Type B pancreatic cell (in vitro differentiated cells): ENCODE results near the gene SRSF8. TPM values are rescaled to one million over a fixed set of nuclear protein-coding genes. Genes with fewer than 3 reads are reported as not detected.

Experiments used
- DNase-seq: peaks from one replicate; pipeline ENCODE4 v3.0.0; 2021; ENCODE audit warnings: mixed read lengths; ENCODE audit not compliant: unreplicated experiment; ENCODE audit errors: extremely low spot score
- H3K27ac Mint-ChIP-seq: 2 replicates; pipeline ENCODE4 v1.8.0; 2021; ENCODE audit warnings: mild to moderate bottlenecking, mixed read lengths
- H3K27me3 Mint-ChIP-seq: 2 replicates; pipeline ENCODE4 v1.8.0; 2021; ENCODE audit warnings: mixed read lengths
- H3K36me3 Mint-ChIP-seq: 2 replicates; pipeline ENCODE4 v1.8.0; 2021; ENCODE audit warnings: mixed read lengths
- H3K4me1 Mint-ChIP-seq: one replicate; pipeline ENCODE4 v1.8.0; 2021; ENCODE audit warnings: mixed read lengths; ENCODE audit not compliant: unreplicated experiment
- H3K4me3 Mint-ChIP-seq: 2 replicates; pipeline ENCODE4 v1.8.0; 2021; ENCODE audit warnings: mild to moderate bottlenecking, mixed read lengths
- H3K9me3 Mint-ChIP-seq: 2 replicates; pipeline ENCODE4 v1.8.0; 2021; ENCODE audit warnings: mixed read lengths
- CTCF ChIP-seq: fragments of 200-600 bp; sonication (generic); conservative IDR thresholded peaks from 2 replicates; pipeline ENCODE4 v1.5.0; 2021; ENCODE audit warnings: antibody characterized with exemption, mild to moderate bottlenecking
- total RNA-seq: library from RNA; stranded (reverse); gene quantifications from 2 replicates; pipeline ENCODE4 v1.2.1, GENCODE V29; 2021; ENCODE audit warnings: low replicate concordance

The SRSF8 gene
- total RNA-seq, 1 donor from 2014 or later, result 43.7 TPM

GRCh38 chr11:95078526-95078925 is 11.8 kb downstream of the SRSF8 start:
- no peaks in the 10 kb centered on the region for H3K9me3 Mint-ChIP-seq
- H3K36me3 Mint-ChIP-seq, result no peaks in the 10 kb centered on the region
- no peak for TF ChIP-seq CTCF
- no peak overlapping the region for H3K4me3 Mint-ChIP-seq
- DNase-seq, result no peak
- peaks cover 7% of the 10 kb centered on the region for H3K4me1 Mint-ChIP-seq
- H3K27me3 Mint-ChIP-seq, result no peaks in the 10 kb centered on the region
- H3K27ac Mint-ChIP-seq, result no peak overlapping the region

GRCh38 chr11:95081010-95081409 is 14.3 kb downstream of the SRSF8 start:
- no peak for DNase-seq
- H3K27ac Mint-ChIP-seq, result no peak overlapping the region
- TF ChIP-seq CTCF, result no peak
- H3K36me3 Mint-ChIP-seq, result no peaks in the 10 kb centered on the region
- no peak overlapping the region for H3K4me3 Mint-ChIP-seq
- peaks cover 8% of the 10 kb centered on the region for H3K27me3 Mint-ChIP-seq
- no peaks in the 10 kb centered on the region for H3K9me3 Mint-ChIP-seq
- peaks cover 6% of the 10 kb centered on the region for H3K4me1 Mint-ChIP-seq

- no peak for TF ChIP-seq CTCF
- Mint-ChIP-seq H3K4me3 (no peak overlapping the region), H3K9me3 (no peaks in the 10 kb centered on the region), H3K36me3 (no peaks in the 10 kb centered on the region), H3K27ac (no peak overlapping the region), H3K4me1 (peaks cover 2% of the 10 kb centered on the region), H3K27me3 (peaks cover 10% of the 10 kb centered on the region)
- no peak for DNase-seq
Measured at GRCh38 chr11:95081412-95081811, 14.7 kb downstream of the SRSF8 start.

- Mint-ChIP-seq H3K9me3 (no peaks in the 10 kb centered on the region), H3K4me3 (no peak overlapping the region), H3K4me1 (no peaks in the 10 kb centered on the region), H3K27ac (no peak overlapping the region), H3K36me3 (no peaks in the 10 kb centered on the region), H3K27me3 (peaks cover 15% of the 10 kb centered on the region)
- DNase-seq, result no peak
- no peak for TF ChIP-seq CTCF
Measured at GRCh38 chr11:95082576-95083001, 15.9 kb downstream of the SRSF8 start.

- Mint-ChIP-seq H3K27ac (no peak overlapping the region), H3K36me3 (no peaks in the 10 kb centered on the region), H3K4me1 (no peaks in the 10 kb centered on the region), H3K4me3 (no peak overlapping the region), H3K27me3 (peaks cover 22% of the 10 kb centered on the region), H3K9me3 (no peaks in the 10 kb centered on the region)
- TF ChIP-seq CTCF, result no peak
- DNase-seq, result no peak
Measured at GRCh38 chr11:95084509-95084908, 17.8 kb downstream of the SRSF8 start.
